Kidney epithelial cell (primary cell): ENCODE results near the gene TMEM128. TPM values are rescaled to one million over a fixed set of nuclear protein-coding genes. Genes with fewer than 3 reads are reported as not detected.
"Not testable (repeated sequence)": the region's sequence is repeated elsewhere in the genome, so short reads cannot be mapped to it uniquely, and the experiment has no call there.

Experiments
- DNase-seq: peaks from one replicate; pipeline ENCODE4 v3.0.0-alpha.2; 2010; ENCODE audit warnings: low read depth
- H3K27me3 ChIP-seq: 2 replicates; pipeline ENCODE4 v1.6.0; 2011; ENCODE audit warnings: low read length; ENCODE audit not compliant: control insufficient read depth, insufficient read depth
- H3K36me3 ChIP-seq: 2 replicates; pipeline ENCODE4 v1.5.1; 2011; ENCODE audit warnings: low read length; ENCODE audit not compliant: control insufficient read depth, insufficient read depth
- H3K4me3 ChIP-seq: 2 replicates; pipeline ENCODE4 v1.5.1; 2011; ENCODE audit warnings: low read depth, mild to moderate bottlenecking, control low read depth, low read length
- CTCF ChIP-seq: IDR thresholded peaks from 2 replicates; pipeline ENCODE4 v1.5.1; 2011; ENCODE audit warnings: mild to moderate bottlenecking, moderate library complexity, low read length, control low read depth, inconsistent platforms; ENCODE audit not compliant: insufficient read depth, poor library complexity, severe bottlenecking
- total RNA-seq: library from RNA; depleted of rRNA; stranded (reverse); fragments of >200 nt; gene quantifications from 2 replicates; pipeline ENCODE4 v1.2.3, GENCODE V29; 2015

The TMEM128 gene
- total RNA-seq, 1 donor from 2014 or later: 39.1 TPM

GRCh38 chr4:4200624-4201023 is 47.4 kb downstream of the TMEM128 start:
- no peak for DNase-seq
- H3K4me3 ChIP-seq: no peak overlapping the region
- TF ChIP-seq CTCF: no peak
- H3K36me3 ChIP-seq: no peaks in the 10 kb centered on the region
- no peaks in the 10 kb centered on the region for H3K27me3 ChIP-seq

- DNase-seq: no peak
- H3K27me3 ChIP-seq: no peaks in the 10 kb centered on the region
- no peak for TF ChIP-seq CTCF
- H3K4me3 ChIP-seq: no peak overlapping the region
- H3K36me3 ChIP-seq: no peaks in the 10 kb centered on the region
Measured at GRCh38 chr4:4195354-4195753, 52.7 kb downstream of the TMEM128 start.

DNA sequence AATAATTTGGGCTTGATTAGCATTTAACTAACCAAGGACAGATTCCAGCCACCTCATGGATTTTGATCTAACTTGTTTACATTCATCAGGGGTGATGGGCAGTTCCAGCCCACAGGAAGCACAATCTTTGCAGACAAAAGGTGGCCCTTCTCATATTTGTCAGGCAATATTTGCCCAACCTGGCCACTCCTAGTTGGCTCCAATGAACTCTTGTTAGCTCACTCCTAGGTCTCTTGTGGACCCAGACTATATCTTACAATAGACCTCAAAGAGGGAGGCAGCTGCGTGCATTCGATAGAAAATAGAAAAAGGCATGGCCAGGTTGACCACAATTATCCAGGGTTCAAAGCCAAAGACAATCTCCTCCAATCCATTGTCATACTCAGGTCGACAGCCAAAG is 59.5 kb downstream of the TMEM128 start:
- not testable (repeated sequence) for H3K4me3 ChIP-seq, H3K36me3 ChIP-seq, H3K27me3 ChIP-seq, DNase-seq

Other genes starting within 250 kb of the TMEM128 start
- gene OTOP1, start 21.3 kb downstream of the TMEM128 start, total RNA-seq: not detected in 2 replicates
- gene LYAR, start 41.9 kb upstream of the TMEM128 start, total RNA-seq: 17.9 and 21.0 TPM in 2 replicates
- gene ZBTB49, start 42.0 kb upstream of the TMEM128 start, total RNA-seq: 3.9 and 8.5 TPM in 2 replicates
- gene NSG1, start 138.9 kb upstream of the TMEM128 start, total RNA-seq: 9.7 and 12.7 TPM in 2 replicates